ENCODE data around the gene GLB1L.

GLB1L gene

GRCh38 chr2:219220652-219221402, 24.4 kb downstream of the GLB1L start:
- TF ChIP-seq CTCF (IDR thresholded peaks at IDR 0.05): no peak
- no peak for DNase-seq (ENCODE audit: low spot score)
- H3K4me3 ChIP-seq: no peak overlapping the region
- no peak overlapping the region for H3K27ac ChIP-seq

- Histone ChIP-seq H3K4me3 (no peak overlapping the region), H3K27ac (peak overlapping the region in 1 of 2 donors; percentile 97)
- no peak for DNase-seq (ENCODE audit: low spot score)
- TF ChIP-seq CTCF (IDR thresholded peaks at IDR 0.05): no peak
These were observed 25.3 kb downstream of the GLB1L start for GRCh38 chr2:219219784-219220532.

GRCh38 chr2:219218732-219219701, 26.2 kb downstream of the GLB1L start, which contains the start of gene ABCB6:
ABCB6 (minus strand) TSS chr2:219218958; CDS start chr2:219218673, 285 bp downstream.
- H3K27ac ChIP-seq: peak within 1 kb of the TSS; percentile 91 to 97
- TF ChIP-seq CTCF (IDR thresholded peaks at IDR 0.05): no peak
- peak; percentile 99 for DNase-seq (ENCODE audit: low spot score)
- H3K4me3 ChIP-seq: peak within 1 kb of the TSS; percentile 78

- no peak for TF ChIP-seq CTCF (IDR thresholded peaks at IDR 0.05)
- H3K4me3 ChIP-seq: peak overlapping the region; percentile 78
- DNase-seq (ENCODE audit: low spot score): peak; percentile 92
- peak overlapping the region; percentile 91 to 97 for H3K27ac ChIP-seq
These were observed 27.0 kb downstream of the GLB1L start for GRCh38 chr2:219218217-219218731.

GRCh38 chr2:219216535-219216915, 28.7 kb downstream of the GLB1L start:
- TF ChIP-seq CTCF (IDR thresholded peaks at IDR 0.05): no peak
- Histone ChIP-seq H3K27ac (peak overlapping the region; percentile 15 to 91), H3K4me3 (no peak overlapping the region)
- no peak for DNase-seq (ENCODE audit: low spot score)

GRCh38 chr2:219215871-219216534, 29.2 kb downstream of the GLB1L start:
- no peak overlapping the region for H3K4me3 ChIP-seq
- no peak for DNase-seq (ENCODE audit: low spot score)
- TF ChIP-seq CTCF (IDR thresholded peaks at IDR 0.05): no peak
- H3K27ac ChIP-seq: peak overlapping the region in 1 of 2 donors; percentile 15
